Coronary artery (tissue), 2 donors: ENCODE results near the gene TICAM1.
"Not testable (repeated sequence)": the region's sequence is repeated elsewhere in the genome, so short reads cannot be mapped to it uniquely, and the experiment has no call there.

ENCODE experiments used
- DNase-seq: peaks from one replicate; pipeline ENCODE4 v3.0.0-alpha.2; 2017; ENCODE audit warnings: low spot score
- H3K27ac ChIP-seq, 2 donors: fragments of 200-600 bp; sonication (generic); one replicate each; pipeline ENCODE4 v1.5.1; 2016 to 2019
- H3K4me3 ChIP-seq: fragments of 200-600 bp; sonication (generic); 2 replicates; pipeline ENCODE4 v1.5.1; 2016; ENCODE audit warnings: mild to moderate bottlenecking, moderate library complexity
- CTCF ChIP-seq: fragments of 200-600 bp; sonication (generic); IDR thresholded peaks from one replicate; pipeline ENCODE4 v1.5.1; 2019; ENCODE audit warnings: antibody characterized with exemption

TICAM1 gene

GRCh38 chr19:4852484-4852883, 21.0 kb upstream of the TICAM1 start:
- no peak for DNase-seq
- no peak for TF ChIP-seq CTCF
- Histone ChIP-seq H3K27ac (no peak overlapping the region), H3K4me3 (no peak overlapping the region)

GRCh38 chr19:4851551-4852290, 20.2 kb upstream of the TICAM1 start:
- no peak overlapping the region for H3K27ac ChIP-seq
- H3K4me3 ChIP-seq = no peak overlapping the region
- TF ChIP-seq CTCF = peak; percentile 93
- no peak for DNase-seq

GRCh38 chr19:4849019-4849418, 17.5 kb upstream of the TICAM1 start:
- Histone ChIP-seq H3K4me3 (no peak overlapping the region), H3K27ac (no peak overlapping the region)
- TF ChIP-seq CTCF = no peak
- no peak for DNase-seq

GRCh38 chr19:4847190-4847973, 15.9 kb upstream of the TICAM1 start:
- TF ChIP-seq CTCF = no peak
- no peak for DNase-seq
- H3K27ac ChIP-seq = no peak overlapping the region
- no peak overlapping the region for H3K4me3 ChIP-seq

GRCh38 chr19:4845975-4846374, 14.5 kb upstream of the TICAM1 start:
- H3K27ac ChIP-seq, DNase-seq: not testable (repeated sequence)

GRCh38 chr19:4844348-4845179, 13.1 kb upstream of the TICAM1 start:
- DNase-seq = no peak
- Histone ChIP-seq H3K27ac (peak overlapping the region in 1 of 2 donors; percentile 47), H3K4me3 (no peak overlapping the region)
- no peak for TF ChIP-seq CTCF

More at GRCh38 chr19:4845975-4846374, 14.5 kb upstream of the TICAM1 start:
- H3K4me3 ChIP-seq = not testable (repeated sequence)

GRCh38 chr19:4843647-4843965, 12.1 kb upstream of the TICAM1 start:
- H3K27ac ChIP-seq = no peak overlapping the region
- TF ChIP-seq CTCF = no peak
- DNase-seq = no peak
- H3K4me3 ChIP-seq = no peak overlapping the region
